Stomach (tissue), 9 donors: ENCODE measurements around the gene PTPRD. TPM values are rescaled to one million over a fixed set of nuclear protein-coding genes. Genes with fewer than 3 reads are reported as not detected.

Experiments
- DNase-seq, 2 donors: peaks; one replicate each; pipeline versions ENCODE4 v3.0.0 to v3.0.0-alpha.2; 2013 to 2019
- H3K27ac ChIP-seq, 5 donors: fragments of 200-600 bp in 4 of 5; sonication (generic) in 4 of 5; one replicate each; pipeline ENCODE4 v1.5.1; 2013 to 2019; ENCODE audit warnings: mild to moderate bottlenecking in 1 of 5, moderate library complexity in 1 of 5
- H3K27me3 ChIP-seq, 3 donors: fragments of 200-600 bp; sonication (generic); one replicate each; pipeline ENCODE4 v1.5.1; 2017 to 2019; ENCODE audit warnings: mixed run types in 1 of 3
- H3K36me3 ChIP-seq, 4 donors: fragments of 200-600 bp; sonication (generic); 1 replicate in 3 of 4; 2 replicates in 1 of 4; pipeline ENCODE4 v1.5.1; 2016 to 2019
- H3K4me1 ChIP-seq, 4 donors: fragments of 200-600 bp; sonication (generic); one replicate each; pipeline ENCODE4 v1.5.1; 2016 to 2019
- H3K4me3 ChIP-seq, 4 donors: fragments of 200-600 bp; sonication (generic) in 3 of 4; one replicate each; pipeline ENCODE4 v1.5.1; 2016 to 2019; ENCODE audit warnings: mild to moderate bottlenecking in 1 of 4
- H3K9me3 ChIP-seq, 4 donors: fragments of 200-600 bp; sonication (generic); one replicate each; pipeline ENCODE4 v1.5.1; 2016 to 2019
- EP300 ChIP-seq: sonication (generic); formaldehyde crosslinking; IDR thresholded peaks from one replicate; pipeline ENCODE4 v1.6.1; 2017; ENCODE audit warnings: antibody characterized with exemption
- POLR2A ChIP-seq, 4 donors: fragments of 450-650 bp; IDR thresholded peaks; one replicate each; pipeline ENCODE4 v1.6.1; 2016; ENCODE audit warnings: antibody characterized with exemption in 4 of 4, control low read depth in 2 of 4, mild to moderate bottlenecking in 1 of 4, moderate library complexity in 1 of 4
- POLR2AphosphoS5 ChIP-seq, 3 donors: sonication (generic); formaldehyde crosslinking; IDR thresholded peaks; one replicate each; pipeline ENCODE4 v1.6.1; 2016; ENCODE audit warnings: antibody characterized with exemption in 3 of 3
- WGBS, 5 donors: extraction: QIAGEN DNeasy Blood & Tissue Kit in 3 of 5; methylation state at CpG; one replicate each; pipeline versions ENCODE4 v1.1.5 to v1.1.7; 2013 to 2018; 5-methylcytosine and 5-hydroxymethylcytosine counted together
- intact Hi-C: fragments of 100-400 bp; cut with DNase I; formaldehyde crosslinking; loops from one replicate; pipeline ENCODE4 v1.15.1; 2023; ENCODE audit warnings: low total_unique reads
- polyA plus RNA-seq, 3 donors: library from polyadenylated mRNA; stranded (reverse); fragments of 200-250 nt; gene quantifications; one replicate each; pipeline ENCODE4 v1.2.3, GENCODE V29; 2013
- total RNA-seq, 5 donors: library from RNA; depleted of rRNA; stranded (reverse); fragments of >200 nt; gene quantifications; one replicate each; pipeline versions ENCODE4 v1.1.0 to v1.2.3, GENCODE V29; 2014 to 2016
- TF ChIP-seq, protein P1 (sequence below), 7 experiments: fragments of 450-650 bp in 4 of 7; fragments of 200-600 bp in 3 of 7; sonication (generic) in 3 of 7; IDR thresholded peaks; one replicate each; pipeline ENCODE4 v1.5.1; 2016 to 2019; ENCODE audit warnings: antibody characterized with exemption in 7 of 7, control low read depth in 2 of 7, mild to moderate bottlenecking in 1 of 7
- donor health status: healthy with polysubstance abuse.
- donor health status: Bipolar disorder and iron deficiency.
- donor health status: healthy.

Gene PTPRD
- total and polyA plus RNA-seq, 8 donors, result 0.12 to 53.1 (median 1.2) TPM

GRCh38 chr9:8457055-8457454 is 2155.7 kb downstream of the PTPRD start:
- no peaks in the 10 kb centered on the region for H3K4me1 ChIP-seq
- 46 to 78% (median 60%) methylated on average over 5 of the region's 5 CpGs for WGBS, 5 donors
- no peak overlapping the region for H3K27ac ChIP-seq
- intact Hi-C loops, result no loop called here
- H3K36me3 ChIP-seq, result no peaks in the 10 kb centered on the region
- H3K4me3 ChIP-seq, result no peak overlapping the region
- TF ChIP-seq POLR2A (IDR thresholded peaks at IDR 0.05) (no peak), EP300 (no peak), POLR2AphosphoS5 (IDR thresholded peaks at IDR 0.05) (no peak)
- TF ChIP-seq, protein P1, sequence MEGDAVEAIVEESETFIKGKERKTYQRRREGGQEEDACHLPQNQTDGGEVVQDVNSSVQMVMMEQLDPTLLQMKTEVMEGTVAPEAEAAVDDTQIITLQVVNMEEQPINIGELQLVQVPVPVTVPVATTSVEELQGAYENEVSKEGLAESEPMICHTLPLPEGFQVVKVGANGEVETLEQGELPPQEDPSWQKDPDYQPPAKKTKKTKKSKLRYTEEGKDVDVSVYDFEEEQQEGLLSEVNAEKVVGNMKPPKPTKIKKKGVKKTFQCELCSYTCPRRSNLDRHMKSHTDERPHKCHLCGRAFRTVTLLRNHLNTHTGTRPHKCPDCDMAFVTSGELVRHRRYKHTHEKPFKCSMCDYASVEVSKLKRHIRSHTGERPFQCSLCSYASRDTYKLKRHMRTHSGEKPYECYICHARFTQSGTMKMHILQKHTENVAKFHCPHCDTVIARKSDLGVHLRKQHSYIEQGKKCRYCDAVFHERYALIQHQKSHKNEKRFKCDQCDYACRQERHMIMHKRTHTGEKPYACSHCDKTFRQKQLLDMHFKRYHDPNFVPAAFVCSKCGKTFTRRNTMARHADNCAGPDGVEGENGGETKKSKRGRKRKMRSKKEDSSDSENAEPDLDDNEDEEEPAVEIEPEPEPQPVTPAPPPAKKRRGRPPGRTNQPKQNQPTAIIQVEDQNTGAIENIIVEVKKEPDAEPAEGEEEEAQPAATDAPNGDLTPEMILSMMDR (IDR thresholded peaks at IDR 0.05), result no peak
- no peak for DNase-seq
- H3K9me3 ChIP-seq, result no peaks in the 10 kb centered on the region
- no peaks in the 10 kb centered on the region for H3K27me3 ChIP-seq

- intact Hi-C loops, result no loop called here
- no peak for TF ChIP-seq POLR2A (IDR thresholded peaks at IDR 0.05)
- TF ChIP-seq, protein P1 (IDR thresholded peaks at IDR 0.05), result no peak
- TF ChIP-seq POLR2AphosphoS5 (IDR thresholded peaks at IDR 0.05), result no peak
- no peak for TF ChIP-seq EP300
- no peak overlapping the region for H3K4me3 ChIP-seq
- no peak overlapping the region for H3K27ac ChIP-seq
- H3K9me3 ChIP-seq, result no peaks in the 10 kb centered on the region
- DNase-seq, result peak in 1 of 2 donors; percentile 18
- H3K4me1 ChIP-seq, result no peaks in the 10 kb centered on the region
- no peaks in the 10 kb centered on the region for H3K36me3 ChIP-seq
- H3K27me3 ChIP-seq, result no peaks in the 10 kb centered on the region
These were observed 2156.5 kb downstream of the PTPRD start for GRCh38 chr9:8456344-8456743.

GRCh38 chr9:8450810-8451545 is 2161.8 kb downstream of the PTPRD start:
- Histone ChIP-seq H3K4me1 (no peaks in the 10 kb centered on the region), H3K27ac (no peak overlapping the region), H3K27me3 (no peaks in the 10 kb centered on the region), H3K36me3 (no peaks in the 10 kb centered on the region), H3K9me3 (no peaks in the 10 kb centered on the region), H3K4me3 (no peak overlapping the region)
- WGBS, 5 donors, result 75 to 82% (median 80%) methylated on average over 9 of the region's 9 CpGs
- intact Hi-C loops, result no loop called here
- no peak for DNase-seq
- TF ChIP-seq POLR2A (IDR thresholded peaks at IDR 0.05), result no peak

- 93 to 96% (median 95%) methylated on average over 7 of the region's 7 CpGs for WGBS, 5 donors
- Histone ChIP-seq H3K4me1 (no peaks in the 10 kb centered on the region), H3K4me3 (no peak overlapping the region), H3K9me3 (no peaks in the 10 kb centered on the region), H3K36me3 (no peaks in the 10 kb centered on the region), H3K27ac (no peak overlapping the region), H3K27me3 (no peaks in the 10 kb centered on the region)
- TF ChIP-seq EP300 (no peak), POLR2A (IDR thresholded peaks at IDR 0.05) (no peak), POLR2AphosphoS5 (IDR thresholded peaks at IDR 0.05) (no peak)
- TF ChIP-seq, protein P1 (IDR thresholded peaks at IDR 0.05), result no peak
- intact Hi-C loops, result no loop called here
- DNase-seq, result no peak
These were observed 2164.6 kb downstream of the PTPRD start for GRCh38 chr9:8448226-8448625.

GRCh38 chr9:8447601-8448000 is 2165.2 kb downstream of the PTPRD start:
- intact Hi-C loops, result no loop called here
- TF ChIP-seq POLR2A (IDR thresholded peaks at IDR 0.05) (no peak), POLR2AphosphoS5 (IDR thresholded peaks at IDR 0.05) (no peak), EP300 (no peak)
- TF ChIP-seq, protein P1 (IDR thresholded peaks at IDR 0.05), result no peak
- DNase-seq, result no peak
- Histone ChIP-seq H3K27ac (no peak overlapping the region), H3K9me3 (no peaks in the 10 kb centered on the region), H3K4me3 (no peak overlapping the region), H3K4me1 (no peaks in the 10 kb centered on the region), H3K27me3 (no peaks in the 10 kb centered on the region), H3K36me3 (no peaks in the 10 kb centered on the region)
- WGBS, 5 donors, result 83 to 88% (median 86%) methylated on average over 4 of the region's 4 CpGs
